22Rv1 (cell line): Measurements from ENCODE around the gene CPXM1.

ENCODE experiments used
- CTCF ChIP-seq: fragments of 450-650 bp; IDR thresholded peaks from 2 replicates; pipeline ENCODE4 v1.5.1; 2017; ENCODE audit warnings: mild to moderate bottlenecking
- ZFX ChIP-seq: fragments of 450-650 bp; IDR thresholded peaks from 2 replicates; pipeline ENCODE4 v1.6.1; 2017; ENCODE audit warnings: antibody characterized with exemption, borderline replicate concordance

DNA sequence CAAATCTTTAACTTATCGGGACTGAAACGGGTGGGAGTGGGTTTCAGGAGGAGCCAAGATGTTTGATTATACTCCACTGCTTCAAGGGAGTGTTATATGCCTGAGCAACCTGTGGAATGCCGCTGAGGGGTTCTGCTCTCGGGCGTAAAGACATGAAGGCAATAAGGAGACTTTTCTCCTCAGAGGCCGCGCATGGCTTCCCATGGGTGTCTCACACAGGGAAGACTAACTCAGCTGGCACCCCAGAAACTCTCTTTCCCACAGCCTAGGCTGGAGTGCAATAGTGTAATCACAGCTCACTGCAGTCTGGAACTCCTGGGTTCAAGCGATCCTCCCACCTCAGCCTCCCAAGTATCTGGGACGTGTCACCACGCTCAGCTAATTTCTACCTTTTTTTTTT lies 9.3 kb upstream of the CPXM1 start:
- TF ChIP-seq CTCF (no peak), ZFX (no peak)
